Dermis blood vessel endothelial cell (primary cell): ENCODE results near the gene CEP72. TPM values are rescaled to one million over a fixed set of nuclear protein-coding genes. Genes with fewer than 3 reads are reported as not detected.
"Not testable (repeated sequence)": the region's sequence is repeated elsewhere in the genome, so short reads cannot be mapped to it uniquely, and the experiment has no call there.

Experiments
- DNase-seq: peaks from one replicate; pipeline ENCODE4 v3.0.0; 2010
- total RNA-seq: library from RNA; depleted of rRNA; stranded (reverse); fragments of >200 nt; gene quantifications from 2 replicates; pipeline ENCODE4 v1.2.3, GENCODE V29; 2014

The CEP72 gene
- total RNA-seq, 1 donor from 2014 or later = 2.9 TPM

DNA sequence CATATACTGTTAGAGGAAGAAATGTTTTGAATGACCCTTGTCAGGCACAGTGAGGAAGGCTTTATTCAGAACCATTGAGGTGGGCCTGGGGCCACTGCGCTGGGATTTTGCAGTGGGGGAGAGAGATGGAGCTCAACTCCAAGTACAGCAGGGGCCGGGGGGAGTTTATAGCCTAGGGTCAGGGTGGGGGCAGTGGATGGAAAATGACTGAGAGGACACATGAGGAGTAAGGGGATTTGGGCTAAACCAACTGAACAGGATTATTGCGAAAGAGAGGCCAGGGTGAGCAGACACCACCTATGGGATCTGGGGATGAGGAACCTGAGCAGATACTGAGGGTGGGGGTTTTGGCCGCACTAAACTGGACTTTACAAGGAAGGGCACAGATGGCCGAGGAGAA is 6.3 kb downstream of the CEP72 start:
- DNase-seq = no peak

DNA sequence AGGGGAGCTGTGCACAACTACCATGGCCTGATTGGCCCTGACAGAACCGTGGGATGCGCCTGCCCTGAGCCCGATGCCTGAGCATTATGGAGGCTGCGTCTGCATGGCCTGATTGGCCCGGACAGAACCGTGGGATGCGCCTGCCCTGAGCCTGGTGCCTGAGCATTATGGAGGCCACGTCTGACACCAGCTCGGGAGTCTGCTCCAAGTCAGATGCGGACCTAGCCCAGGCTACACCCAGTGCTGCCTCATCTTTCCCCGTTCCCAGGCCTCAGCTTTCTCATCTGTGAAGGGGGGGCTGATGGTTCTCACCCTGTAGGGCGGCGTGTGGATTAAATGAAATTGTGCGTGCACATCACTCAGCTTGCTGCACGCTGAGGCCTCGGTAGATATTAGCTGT is 7.3 kb downstream of the CEP72 start:
- DNase-seq = no peak

DNA sequence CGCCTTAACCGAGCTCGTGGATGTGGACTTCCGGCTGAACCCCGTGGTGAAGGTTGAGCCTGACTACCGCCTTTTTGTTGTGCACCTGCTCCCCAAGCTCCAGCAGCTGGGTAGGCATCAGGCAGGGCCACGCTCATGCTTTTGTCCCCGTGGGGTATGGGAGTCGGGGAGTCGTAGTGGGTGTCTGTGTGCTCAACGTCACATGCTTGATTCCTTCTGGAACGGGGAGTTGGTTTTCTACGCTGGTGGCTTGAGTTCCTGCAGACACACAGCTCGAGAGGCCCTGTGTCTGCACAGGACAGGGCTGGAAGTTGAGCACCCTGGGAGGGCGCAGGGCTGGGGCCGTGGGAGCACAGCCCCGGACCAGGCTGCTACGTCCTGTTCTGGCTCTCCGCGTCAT is 8.0 kb downstream of the CEP72 start:
- no peak for DNase-seq

DNA sequence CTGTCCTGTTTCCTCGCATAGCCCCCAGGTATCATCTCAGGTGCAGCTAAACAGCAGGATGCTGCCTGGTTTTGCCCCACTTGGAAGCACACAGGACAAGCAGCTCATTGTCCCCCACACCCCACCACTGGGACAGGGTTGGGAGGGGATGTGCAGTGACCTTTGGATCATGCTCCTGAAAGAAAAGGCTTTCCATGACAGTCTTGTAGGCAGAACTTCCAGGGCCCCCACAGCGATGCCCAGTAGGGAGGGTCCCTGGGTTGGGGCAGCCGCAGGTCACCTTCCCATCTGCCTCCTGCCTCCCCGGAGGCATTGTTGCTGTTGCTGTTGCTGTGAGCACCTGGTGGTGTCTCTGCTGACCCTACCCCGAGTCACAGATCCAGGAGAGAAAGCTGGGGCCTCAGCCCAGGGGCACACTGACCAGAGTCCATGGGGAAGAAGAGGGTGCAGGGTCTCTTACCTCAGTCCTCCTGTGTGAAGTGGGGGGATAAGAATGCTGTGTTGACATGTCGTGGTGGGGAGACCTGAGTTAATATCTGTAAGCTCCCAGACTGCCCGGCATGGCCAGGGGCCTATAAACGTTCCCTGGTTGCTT is 8.5 kb downstream of the CEP72 start:
- DNase-seq = no peak

DNA sequence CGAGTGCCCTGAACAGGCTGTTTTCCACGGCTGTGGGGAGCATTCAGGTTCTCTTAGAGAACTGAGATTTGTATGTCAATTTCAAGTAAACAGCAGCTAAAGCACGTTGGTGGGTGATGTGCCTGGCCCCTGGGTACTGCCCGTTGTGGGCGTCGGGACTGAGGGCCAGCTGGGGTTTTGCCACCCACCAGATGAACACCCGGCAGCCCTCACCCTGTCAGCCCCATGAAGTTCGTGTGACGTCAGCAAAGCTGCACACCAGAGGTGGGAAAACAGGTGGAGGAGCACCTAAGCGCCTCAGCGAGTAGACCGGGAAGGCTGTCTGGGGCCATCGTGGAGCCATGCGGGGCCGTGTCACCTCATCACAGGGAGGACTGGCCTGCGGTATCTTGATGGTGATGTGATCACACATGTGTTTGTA is 9.2 kb downstream of the CEP72 start:
- DNase-seq = no peak

DNA sequence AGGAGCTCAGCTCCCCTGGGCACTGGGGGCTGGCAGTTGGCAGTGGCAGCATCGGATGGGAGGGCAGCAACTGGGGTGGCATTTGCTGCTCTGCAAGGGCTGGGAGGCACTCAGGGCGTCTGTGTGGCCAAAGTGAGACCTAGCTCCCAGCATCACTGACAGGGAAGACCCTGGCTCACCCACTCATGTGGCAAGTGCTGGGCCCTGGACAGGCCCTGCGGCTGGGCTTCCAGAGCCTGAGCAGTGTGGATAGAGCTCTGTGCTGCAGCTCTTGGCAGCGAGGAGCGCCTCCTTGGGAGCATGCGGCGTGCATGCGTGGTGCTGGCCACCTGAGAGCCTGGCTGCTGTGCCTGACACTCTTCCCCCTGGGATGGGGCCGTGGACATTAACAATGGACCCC is 10.2 kb downstream of the CEP72 start:
- no peak for DNase-seq

DNA sequence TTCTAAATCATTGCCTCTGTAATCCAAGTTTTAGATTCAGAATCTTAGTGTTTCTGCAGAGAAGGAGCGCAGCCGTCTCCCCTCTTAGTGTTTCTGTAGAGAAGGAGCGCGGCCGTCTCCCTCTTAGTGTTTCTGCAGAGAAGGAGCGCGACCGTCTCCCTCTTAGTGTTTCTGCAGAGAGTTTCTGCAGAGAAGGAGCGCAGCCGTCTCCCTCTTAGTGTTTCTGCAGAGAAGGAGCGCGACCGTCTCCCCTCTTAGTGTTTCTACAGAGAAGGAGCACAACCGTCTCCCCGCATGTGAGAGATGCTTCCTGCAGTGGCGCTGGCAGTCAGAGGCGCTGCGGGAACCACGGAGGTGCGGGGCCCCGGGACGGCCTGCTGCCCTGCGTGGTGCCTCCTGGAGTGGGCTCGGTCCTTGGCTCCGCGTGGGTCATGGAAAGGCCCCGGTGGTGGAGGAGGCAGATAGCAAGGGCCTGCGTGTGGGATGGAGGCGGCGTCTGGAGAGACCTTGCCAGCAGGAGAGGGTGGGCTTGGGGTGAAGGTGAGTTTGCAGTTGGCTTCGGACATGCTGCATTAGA is 10.9 kb downstream of the CEP72 start:
- no peak for DNase-seq

DNA sequence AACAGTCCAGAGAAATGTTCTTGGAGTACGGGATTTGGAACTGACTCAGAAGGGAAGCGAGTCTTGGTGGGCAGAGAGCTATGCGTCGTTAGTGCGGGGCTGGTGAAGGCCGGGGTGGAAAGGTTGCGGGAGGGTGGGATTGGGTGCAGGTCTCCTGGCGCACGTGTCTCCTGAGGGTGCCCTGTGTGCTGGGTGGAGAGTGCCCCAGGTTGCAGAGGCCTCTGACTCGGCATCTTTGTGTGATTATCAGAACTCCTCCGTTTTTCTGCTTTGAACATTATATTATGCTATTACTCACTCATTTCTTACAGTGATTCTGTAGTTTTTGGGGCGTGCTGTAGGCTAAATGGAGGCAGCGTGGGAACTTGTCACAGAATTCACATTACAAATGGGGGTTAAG is 11.4 kb downstream of the CEP72 start:
- no peak for DNase-seq

DNA sequence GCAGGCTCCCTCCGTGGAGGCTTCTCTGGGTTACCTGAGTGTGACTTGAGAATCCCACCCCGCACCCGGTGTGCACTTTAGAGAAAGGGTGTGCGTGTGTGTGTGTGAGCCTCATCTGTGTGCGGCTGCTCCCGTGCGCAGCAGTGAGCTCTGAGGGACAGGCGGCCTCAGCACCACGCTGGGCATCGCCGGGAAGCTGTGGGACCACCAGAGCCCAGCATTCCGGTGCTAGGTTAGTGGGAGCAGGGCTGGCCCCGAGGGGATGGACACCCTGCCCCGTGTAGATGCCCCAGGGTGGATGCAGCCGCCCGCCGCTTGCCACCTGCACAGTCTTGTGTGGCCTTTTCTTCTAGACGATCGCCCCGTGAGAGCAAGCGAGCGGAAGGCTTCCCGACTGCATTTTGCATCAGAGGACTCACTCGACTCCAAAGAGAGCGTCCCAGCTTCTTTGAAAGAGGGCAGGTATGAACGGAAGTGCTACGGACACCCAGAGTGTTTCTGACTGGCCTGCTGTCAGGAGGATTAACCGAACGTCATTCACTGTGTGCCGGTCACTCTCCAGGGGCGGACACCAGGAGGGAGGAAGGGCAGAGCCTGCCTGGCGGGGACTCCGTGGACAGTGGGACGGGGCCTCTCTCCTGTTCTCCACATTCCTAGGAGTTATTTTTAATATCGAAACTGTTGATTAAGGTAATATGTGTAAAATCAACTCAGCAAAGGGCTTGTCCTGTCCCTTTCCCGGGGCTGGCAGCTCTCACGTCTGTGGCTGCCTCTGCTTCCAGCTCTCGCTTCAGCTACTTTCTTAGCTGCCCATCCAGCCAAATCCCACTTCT is 12.2 kb downstream of the CEP72 start:
- DNase-seq = no peak

DNA sequence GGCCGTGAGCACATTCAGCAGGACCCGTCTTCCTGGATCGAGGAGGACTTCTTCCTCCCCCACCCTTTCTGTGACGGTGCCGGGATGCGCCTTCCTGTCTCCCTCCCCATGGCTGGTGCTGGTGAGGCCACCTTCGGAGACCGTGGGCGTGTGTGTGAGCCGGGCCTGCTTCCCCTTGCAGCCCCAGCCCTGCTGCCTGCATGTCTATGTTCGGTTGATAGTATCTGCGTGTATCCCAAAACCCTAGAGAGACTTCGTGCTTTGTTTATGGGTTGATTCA is 12.8 kb downstream of the CEP72 start:
- peak; percentile 4 for DNase-seq

DNA sequence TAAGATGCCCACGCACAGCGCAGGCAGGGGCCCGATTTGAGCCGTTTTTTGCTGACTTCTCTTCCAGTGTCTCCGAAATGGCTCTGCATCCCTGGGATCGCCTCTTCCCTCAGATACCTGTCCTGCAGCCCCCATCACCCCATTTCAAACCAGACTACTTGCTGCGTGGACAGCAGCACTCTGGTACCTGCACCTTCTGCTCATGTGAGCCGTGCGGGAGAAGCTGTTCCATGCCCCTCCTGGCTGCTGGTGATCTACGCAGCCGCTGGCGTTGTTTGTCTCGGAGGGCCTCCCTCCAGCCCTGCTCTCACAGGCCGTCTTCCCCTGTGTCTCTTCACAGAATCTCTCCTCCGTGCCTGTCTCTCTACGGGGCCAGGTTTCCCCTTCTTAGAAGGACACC is 13.4 kb downstream of the CEP72 start:
- no peak for DNase-seq

DNA sequence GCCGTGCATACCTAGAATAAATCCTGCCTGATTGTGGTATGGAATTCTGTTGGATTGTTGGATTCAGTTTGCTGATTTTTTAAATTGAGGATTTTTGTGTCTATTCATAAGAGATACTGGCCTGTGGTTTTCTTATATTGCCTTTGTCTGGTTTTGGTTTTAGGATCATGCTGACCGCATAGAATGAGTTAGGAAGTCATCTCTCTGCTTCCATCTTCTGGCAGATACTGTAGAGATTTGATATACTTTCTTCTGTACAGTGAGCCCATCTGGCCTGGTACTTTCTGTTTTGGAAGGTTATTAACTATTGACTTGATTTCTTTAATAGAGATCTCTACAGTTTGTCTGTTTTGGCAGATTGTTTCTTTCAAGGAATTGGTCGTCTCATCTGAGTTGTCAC is 14.7 kb downstream of the CEP72 start:
- DNase-seq = no peak

DNA sequence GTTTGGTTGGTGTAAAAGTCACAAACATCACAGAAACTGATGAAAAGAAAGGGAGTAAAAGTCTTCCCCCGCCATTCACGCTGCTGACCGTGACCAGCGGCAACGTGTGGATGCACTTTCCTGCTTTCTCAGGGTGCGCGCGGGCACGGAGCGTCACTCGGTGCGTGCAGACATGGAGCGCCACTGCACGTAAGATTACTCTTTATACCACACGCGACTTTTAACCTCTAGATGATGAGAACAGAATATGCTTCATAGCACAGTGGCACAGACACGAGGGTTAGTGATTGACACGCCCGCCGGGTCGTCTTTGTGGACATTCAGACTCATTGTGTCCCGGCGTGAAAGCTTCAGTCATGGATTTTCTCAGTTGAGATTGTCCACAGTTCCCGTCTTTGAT is 15.7 kb downstream of the CEP72 start:
- DNase-seq = no peak

DNA sequence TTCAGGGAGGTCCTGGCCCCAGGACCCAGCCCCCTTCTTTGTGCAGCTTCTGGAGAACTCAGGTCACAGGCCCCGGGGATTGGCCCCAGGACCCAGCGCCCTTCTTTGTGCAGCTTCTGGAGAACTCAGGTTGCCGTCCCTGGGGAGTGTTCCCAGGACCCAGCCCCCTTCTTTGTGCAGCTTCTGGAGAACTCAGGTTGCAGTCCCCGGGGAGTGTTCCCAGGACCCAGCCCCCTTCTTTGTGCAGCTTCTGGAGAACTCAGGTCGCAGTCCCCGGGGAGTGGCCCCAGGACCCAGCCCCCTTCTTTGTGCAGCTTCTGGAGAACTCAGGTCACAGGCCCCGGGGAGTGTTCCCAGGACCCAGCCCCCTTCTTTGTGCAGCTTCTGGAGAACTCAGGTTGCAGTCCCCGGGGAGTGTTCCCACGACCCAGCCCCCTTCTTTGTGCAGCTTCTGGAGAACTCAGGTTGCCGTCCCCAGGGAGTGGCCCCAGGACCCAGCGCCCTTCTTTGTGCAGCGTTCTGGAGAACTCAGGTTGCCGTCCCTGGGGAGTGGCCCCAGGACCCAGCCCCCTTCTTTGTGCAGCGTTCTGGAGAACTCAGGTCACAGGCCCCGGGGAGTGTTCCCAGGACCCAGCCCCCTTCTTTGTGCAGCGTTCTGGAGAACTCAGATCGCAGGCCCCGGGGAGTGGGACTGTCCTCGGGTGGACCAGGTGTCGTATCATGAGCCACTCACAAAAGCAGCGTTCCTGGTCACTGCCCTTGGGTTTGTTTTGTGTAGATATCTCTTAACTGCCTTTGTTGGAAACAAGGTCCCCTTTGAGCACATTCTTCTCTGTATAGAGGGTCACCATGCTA is 16.4 kb downstream of the CEP72 start:
- not testable (repeated sequence) for DNase-seq

DNA sequence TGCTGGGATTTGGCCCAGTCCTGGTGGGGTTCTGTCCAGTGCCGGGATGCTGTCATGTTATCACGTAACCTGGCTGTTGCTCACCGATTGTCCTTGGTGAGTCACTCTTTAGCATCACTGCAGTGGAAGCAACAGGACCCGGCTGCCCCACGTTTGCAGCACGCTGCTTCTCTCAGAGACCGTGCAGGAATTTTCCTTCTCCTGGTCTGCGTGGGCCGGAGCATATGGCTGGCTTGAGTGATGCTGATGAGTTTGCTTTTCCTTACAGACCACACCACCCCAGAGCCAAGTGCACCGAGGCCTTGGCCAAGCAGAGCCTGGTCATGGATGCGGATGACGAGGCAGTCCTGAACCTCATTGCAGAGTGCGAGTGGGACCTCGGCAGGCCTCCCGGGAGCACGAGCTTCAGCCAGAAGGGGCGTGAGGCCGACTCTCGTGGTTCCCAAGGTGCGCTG is 21.4 kb downstream of the CEP72 start:
- DNase-seq = peak; percentile 18

DNA sequence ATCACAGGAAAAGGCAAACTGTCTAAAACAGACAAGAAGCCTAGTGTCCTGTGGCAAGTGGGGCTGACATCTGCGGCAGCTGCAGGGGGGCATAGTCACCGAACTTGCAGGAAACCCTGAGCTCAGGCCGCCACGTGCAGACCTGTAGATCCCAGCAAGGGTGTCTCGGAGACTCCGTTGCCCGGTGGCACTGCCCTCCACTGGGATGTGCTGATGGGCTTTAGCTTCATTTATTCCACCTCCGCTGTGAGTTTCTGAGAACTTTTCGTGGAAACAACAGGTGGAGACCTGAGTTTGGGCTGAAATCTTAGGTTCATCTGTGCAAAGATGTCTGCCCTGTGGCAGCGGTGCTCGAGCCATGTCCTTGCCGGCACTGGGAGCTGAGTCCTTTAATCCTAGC is 22.1 kb downstream of the CEP72 start:
- DNase-seq = no peak

DNA sequence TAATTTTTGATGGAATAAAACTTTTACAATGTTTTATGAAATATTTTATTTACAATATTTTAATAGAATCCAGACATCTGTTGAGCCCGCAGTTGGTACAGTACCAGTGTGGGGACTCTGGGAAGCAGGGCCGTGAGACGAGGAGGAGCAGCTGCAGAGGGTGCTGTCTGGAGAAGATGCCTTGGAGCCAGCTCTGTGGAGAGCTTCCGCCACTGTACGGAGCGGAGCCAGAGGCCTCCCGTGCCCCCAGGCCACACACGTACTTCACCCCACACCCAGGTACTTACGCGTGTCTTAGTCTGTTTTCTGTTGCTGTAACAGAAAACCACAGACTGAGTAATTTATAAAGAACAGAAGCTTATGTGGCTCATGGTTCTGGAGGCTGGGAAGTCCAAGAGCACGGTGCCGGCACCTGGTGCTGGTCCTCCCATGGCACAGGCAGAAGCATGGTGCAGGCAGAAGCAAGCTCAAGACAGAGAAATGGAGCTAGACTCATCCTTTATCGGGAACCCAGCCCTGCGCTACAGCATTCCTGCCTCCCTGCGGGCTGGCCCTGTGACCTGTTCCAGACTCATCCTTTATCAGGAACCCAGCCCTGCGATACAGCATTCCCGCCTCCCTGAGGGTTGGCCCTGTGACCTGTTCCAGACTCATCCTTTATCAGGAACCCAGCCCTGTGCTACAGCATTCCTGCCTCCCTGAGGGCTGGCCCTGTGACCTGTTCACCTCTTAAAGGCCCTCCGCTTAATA is 23.3 kb downstream of the CEP72 start:
- DNase-seq = no peak

DNA sequence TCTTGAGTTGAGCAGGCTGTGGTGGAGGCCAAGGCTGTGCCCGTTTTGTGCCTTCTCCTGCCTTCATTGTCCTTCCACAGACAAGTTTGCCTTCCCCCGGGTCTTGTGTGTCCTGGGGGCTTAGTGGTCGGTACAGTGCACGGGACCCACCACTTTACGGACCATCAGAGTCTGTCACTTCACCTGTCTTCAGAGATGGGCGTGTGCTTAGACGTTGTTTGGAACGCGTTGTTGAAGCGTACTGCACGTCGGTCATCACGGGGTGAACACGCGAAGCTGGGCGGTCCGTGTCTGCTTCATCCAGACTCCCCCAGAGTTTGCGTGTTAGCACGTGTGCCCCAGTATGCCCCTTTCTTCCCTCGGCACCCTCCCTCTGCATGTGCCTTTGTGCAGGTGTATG is 24.8 kb downstream of the CEP72 start:
- DNase-seq = no peak

DNA sequence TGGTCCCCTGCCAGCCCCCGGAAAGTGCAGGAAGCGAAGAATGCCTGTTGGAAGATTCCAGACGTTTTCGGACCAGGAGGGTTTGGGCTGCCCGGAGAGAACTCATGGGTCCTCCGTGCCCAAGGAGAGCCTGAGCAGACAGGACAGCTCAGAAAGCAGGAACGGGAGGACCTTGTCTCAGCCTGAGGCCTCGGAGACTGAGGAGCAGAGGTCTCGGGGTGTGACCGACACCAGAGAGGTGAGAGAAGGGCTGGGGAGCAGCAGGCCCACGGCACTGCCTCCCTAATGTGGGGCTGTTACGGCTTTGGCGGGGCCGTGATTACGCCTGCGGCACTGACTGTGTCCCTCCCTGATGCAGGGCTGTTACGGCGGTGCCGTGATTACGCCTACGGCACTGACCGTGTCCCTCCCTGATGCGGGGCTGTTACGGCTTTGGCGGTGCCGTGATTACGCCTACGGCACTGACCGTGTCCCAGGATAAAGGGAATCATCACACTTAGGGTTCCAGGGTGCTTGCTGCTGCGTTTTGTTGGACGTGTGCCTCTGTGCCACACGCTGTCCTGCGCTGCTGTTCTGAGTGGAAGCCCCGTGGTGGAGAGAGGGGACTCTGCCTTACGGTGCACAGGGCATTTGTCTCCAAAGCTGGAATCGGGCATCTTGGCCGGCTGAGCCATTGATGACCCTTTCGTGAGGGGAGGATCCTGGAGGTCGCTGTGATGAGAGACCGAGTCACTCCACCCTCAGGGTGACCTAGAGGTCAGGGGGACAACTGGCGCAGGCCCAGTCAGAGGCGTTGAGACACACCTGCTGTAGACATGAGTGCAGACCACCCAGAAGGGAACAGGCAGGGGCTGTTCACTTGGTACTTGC is 25.7 kb downstream of the CEP72 start:
- DNase-seq = no peak

DNA sequence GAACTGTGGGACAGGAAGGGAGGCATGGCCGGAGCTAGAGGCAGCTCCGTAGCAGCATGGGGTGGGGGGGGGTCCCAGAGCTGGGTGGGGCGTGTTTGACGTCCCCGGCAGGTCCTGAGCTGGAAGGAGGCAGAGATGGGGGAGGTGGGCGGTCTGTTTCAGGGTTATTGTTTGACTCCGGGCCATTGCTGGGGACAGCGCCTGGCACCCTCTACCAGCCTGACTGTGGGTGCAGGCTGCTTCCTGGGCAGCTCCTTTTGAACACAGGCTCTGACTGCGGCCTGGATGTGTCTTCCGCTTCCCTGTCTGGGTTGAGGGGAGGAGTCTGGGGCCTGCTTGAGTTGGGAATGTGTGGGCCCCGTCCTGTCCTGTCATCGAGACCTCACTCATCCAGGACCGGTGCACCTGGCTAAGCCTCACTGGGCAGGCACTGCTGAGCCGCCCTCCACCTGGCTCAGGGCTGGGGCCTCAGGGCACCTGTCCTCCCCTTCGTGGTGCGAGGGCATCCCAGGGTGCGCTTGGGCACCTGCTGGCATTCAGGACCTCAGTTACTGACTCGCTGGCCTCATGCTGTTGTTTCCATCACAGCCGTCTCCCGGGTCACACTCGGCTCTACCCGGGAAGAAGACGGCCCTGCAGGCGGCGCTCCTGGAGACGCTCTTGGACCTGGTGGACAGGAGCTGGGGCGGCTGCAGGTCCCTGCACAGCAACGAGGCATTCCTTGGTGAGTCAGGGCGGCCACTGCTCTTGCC is 26.5 kb downstream of the CEP72 start:
- DNase-seq = no peak

DNA sequence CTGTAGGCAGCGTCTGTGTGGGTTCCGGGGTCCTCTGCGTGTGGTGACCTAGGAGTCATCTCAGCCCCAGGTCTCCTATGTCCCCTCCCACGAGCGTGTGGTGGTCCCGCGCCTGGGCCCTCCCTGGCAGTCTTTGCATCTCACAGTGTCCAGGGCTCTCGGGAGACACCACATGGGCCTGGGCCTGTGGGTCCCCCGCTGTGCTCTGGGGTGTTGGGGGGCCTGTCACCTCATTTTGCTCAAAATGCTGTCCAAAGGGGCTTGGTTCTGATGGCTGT is 27.1 kb downstream of the CEP72 start:
- DNase-seq = no peak
